ENCODE measurements around the gene DNPH1.

DNA sequence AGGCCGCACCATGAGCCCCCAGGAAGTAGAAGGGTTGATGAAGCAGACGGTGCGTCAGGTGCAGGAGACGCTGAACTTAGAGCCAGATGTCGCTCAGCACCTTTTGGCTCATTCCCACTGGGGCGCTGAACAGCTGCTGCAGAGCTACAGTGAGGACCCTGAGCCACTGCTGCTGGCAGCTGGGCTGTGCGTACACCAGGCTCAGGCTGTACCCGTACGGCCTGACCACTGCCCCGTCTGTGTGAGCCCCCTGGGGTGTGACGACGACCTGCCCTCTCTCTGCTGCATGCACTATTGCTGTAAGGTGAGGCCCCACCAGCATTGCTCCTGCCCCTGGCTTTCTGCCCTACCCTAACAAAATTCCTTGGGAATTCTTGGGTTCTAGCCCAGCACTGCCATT lies 13.1 kb downstream of the DNPH1 start:
- no peak for TF ChIP-seq POLR2A (IDR thresholded peaks at IDR 0.05)
- no peak for TF ChIP-seq CTCF (IDR thresholded peaks at IDR 0.05)
- TF ChIP-seq EP300 (IDR thresholded peaks at IDR 0.05), result no peak

All from ovary (tissue), 3 donors.